Astrocyte (in vitro differentiated cells and primary cell): Measurements from ENCODE around the gene SCGB1A1.

Experiments used
- CTCF ChIP-seq: IDR thresholded peaks from 2 replicates; pipeline ENCODE4 v1.5.1; 2011; ENCODE audit warnings: low read depth, mild to moderate bottlenecking, inconsistent platforms, low read length, moderate library complexity; ENCODE audit not compliant: insufficient read depth
- EZH2 ChIP-seq: IDR thresholded peaks from 2 replicates; pipeline ENCODE4 v1.6.1; 2012; ENCODE audit warnings: mild to moderate bottlenecking, low read length, inconsistent platforms; ENCODE audit not compliant: insufficient read depth

GRCh38 chr11:62398011-62398994 lies 20.5 kb upstream of the SCGB1A1 start:
- TF ChIP-seq CTCF = no peak
- TF ChIP-seq EZH2 = no peak
